CD8-positive, alpha-beta memory T cell (primary cell): ENCODE data around the gene MVK. TPM values are rescaled to one million over a fixed set of nuclear protein-coding genes. Genes with fewer than 3 reads are reported as not detected.

Source experiments
- CTCF ChIA-PET: fragments of 350-600 bp; sonication (Branson Sonifier 250); formaldehyde crosslinking; loops from one replicate; lab custom pipeline; 2021; ENCODE audit warnings: antibody characterized with exemption; lab: Charles Lee
- POLR2A ChIA-PET: fragments of 350-600 bp; sonication (Branson Sonifier 250); formaldehyde crosslinking; loops from one replicate; lab custom pipeline; 2021; ENCODE audit warnings: antibody characterized with exemption; lab: Charles Lee
- DNase-seq, 5 donors: peaks; one replicate each; pipeline versions ENCODE4 v3.0.0 to v3.0.0-alpha.2; 2020 to 2022; ENCODE audit warnings: mixed read lengths in 1 of 5
- H3K27ac ChIP-seq: one replicate; pipeline ENCODE4 v1.7.0; 2013; ENCODE audit warnings: low read depth, mild to moderate bottlenecking, low read length, moderate library complexity
- H3K27me3 ChIP-seq: 2 replicates; pipeline ENCODE4 v1.7.0; 2013; ENCODE audit warnings: low read length, mild to moderate bottlenecking; ENCODE audit not compliant: insufficient read depth, poor library complexity, severe bottlenecking
- H3K36me3 ChIP-seq: 2 replicates; pipeline ENCODE4 v1.7.0; 2013; ENCODE audit warnings: mild to moderate bottlenecking, low read length, moderate library complexity; ENCODE audit not compliant: insufficient read depth
- H3K4me1 ChIP-seq: 2 replicates; pipeline ENCODE4 v1.7.0; 2013; ENCODE audit warnings: mild to moderate bottlenecking, low read length, moderate library complexity; ENCODE audit not compliant: insufficient read depth
- H3K4me3 ChIP-seq: 2 replicates; pipeline ENCODE4 v1.7.0; 2013; ENCODE audit warnings: mild to moderate bottlenecking, low read length
- H3K9me3 ChIP-seq: 2 replicates; pipeline ENCODE4 v1.7.0; 2013; ENCODE audit warnings: mild to moderate bottlenecking, low read length
- H3K27ac Mint-ChIP-seq, 8 donors: one replicate each; pipeline ENCODE4 v1.8.0; 2020 to 2021; ENCODE audit warnings: mixed read lengths in 8 of 8, mild to moderate bottlenecking in 6 of 8, inconsistent platforms in 3 of 8, moderate library complexity in 3 of 8
- H3K27me3 Mint-ChIP-seq, 2 donors: one replicate each; pipeline ENCODE4 v1.8.0; 2020 to 2021; ENCODE audit warnings: mixed read lengths in 2 of 2, mild to moderate bottlenecking in 1 of 2, moderate library complexity in 1 of 2
- H3K36me3 Mint-ChIP-seq, 3 donors: one replicate each; pipeline ENCODE4 v1.8.0; 2020 to 2021; ENCODE audit warnings: mixed read lengths in 3 of 3, inconsistent platforms in 1 of 3, mild to moderate bottlenecking in 1 of 3
- H3K4me1 Mint-ChIP-seq, 3 donors: one replicate each; pipeline ENCODE4 v1.8.0; 2020 to 2021; ENCODE audit warnings: mixed read lengths in 3 of 3, inconsistent platforms in 1 of 3, mild to moderate bottlenecking in 1 of 3
- H3K4me3 Mint-ChIP-seq, 7 donors: one replicate each; pipeline ENCODE4 v1.8.0; 2020 to 2021; ENCODE audit warnings: mixed read lengths in 7 of 7, mild to moderate bottlenecking in 6 of 7, moderate library complexity in 4 of 7, inconsistent platforms in 2 of 7
- H3K9me3 Mint-ChIP-seq, 5 donors: one replicate each; pipeline ENCODE4 v1.8.0; 2020 to 2022; ENCODE audit warnings: mixed read lengths in 5 of 5, mild to moderate bottlenecking in 3 of 5, moderate library complexity in 2 of 5, inconsistent platforms in 1 of 5
- polyA plus RNA-seq: library from polyadenylated mRNA; unstranded; fragments of 300-500 nt; fragmentation: Illumina TruSeq; gene quantifications from one replicate; pipeline ENCODE4 v1.2.3, GENCODE V29; 2021
- total RNA-seq, 2 experiments: library from RNA; stranded (reverse); gene quantifications; one replicate each; pipeline ENCODE4 v1.2.3, GENCODE V29; 2021

MVK gene
- total and polyA plus RNA-seq, 3 experiments from 2014 or later, result 2.6 to 15.8 (median 14.2) TPM

- POLR2A ChIA-PET, result no interaction called here
- no peaks in the 10 kb centered on the region for H3K36me3 ChIP-seq
- no peak for DNase-seq
- Mint-ChIP-seq H3K27me3 (peaks cover 1 to 40% of the 10 kb centered on the region in 2 donors), H3K27ac (no peak overlapping the region), H3K36me3 (no peaks in the 10 kb centered on the region), H3K4me3 (peak overlapping the region in 1 of 7 donors; percentile 18), H3K9me3 (no peaks in the 10 kb centered on the region), H3K4me1 (peaks cover 0 to 8% (median 4%) of the 10 kb centered on the region in 3 donors)
- H3K27ac ChIP-seq, result no peak overlapping the region
- CTCF ChIA-PET, result no interaction called here
- H3K4me1 ChIP-seq, result no peaks in the 10 kb centered on the region
- H3K9me3 ChIP-seq, result no peaks in the 10 kb centered on the region
- H3K27me3 ChIP-seq, result no peaks in the 10 kb centered on the region
- no peak overlapping the region for H3K4me3 ChIP-seq
Measured at GRCh38 chr12:109621901-109622364, 48.3 kb downstream of the MVK start.

- no peaks in the 10 kb centered on the region for H3K4me1 ChIP-seq
- DNase-seq, result no peak
- H3K4me3 ChIP-seq, result no peak overlapping the region
- H3K27ac Mint-ChIP-seq, result no peak overlapping the region
- no peaks in the 10 kb centered on the region for H3K36me3 ChIP-seq
- no peaks in the 10 kb centered on the region for H3K36me3 Mint-ChIP-seq
- ChIA-PET POLR2A (no interaction called here), CTCF (no interaction called here)
- no peak overlapping the region for H3K27ac ChIP-seq
- peaks cover 15 to 53% of the 10 kb centered on the region in 2 donors for H3K27me3 Mint-ChIP-seq
- peaks cover 0 to 8% (median 4%) of the 10 kb centered on the region in 3 donors for H3K4me1 Mint-ChIP-seq
- no peaks in the 10 kb centered on the region for H3K9me3 Mint-ChIP-seq
- no peaks in the 10 kb centered on the region for H3K9me3 ChIP-seq
- no peak overlapping the region for H3K4me3 Mint-ChIP-seq
- H3K27me3 ChIP-seq, result no peaks in the 10 kb centered on the region
Measured at GRCh38 chr12:109624467-109624866, 50.9 kb downstream of the MVK start.

- no peaks in the 10 kb centered on the region for H3K36me3 ChIP-seq
- Mint-ChIP-seq H3K27me3 (peaks cover 21 to 55% of the 10 kb centered on the region in 2 donors), H3K36me3 (peaks cover 0 to 4% (median 0%) of the 10 kb centered on the region in 3 donors), H3K4me3 (no peak overlapping the region), H3K27ac (no peak overlapping the region), H3K4me1 (peaks cover 0 to 8% (median 4%) of the 10 kb centered on the region in 3 donors), H3K9me3 (no peaks in the 10 kb centered on the region)
- H3K4me3 ChIP-seq, result no peak overlapping the region
- H3K27ac ChIP-seq, result no peak overlapping the region
- no peaks in the 10 kb centered on the region for H3K9me3 ChIP-seq
- POLR2A ChIA-PET, result no interaction called here
- no peak for DNase-seq
- H3K4me1 ChIP-seq, result no peaks in the 10 kb centered on the region
- H3K27me3 ChIP-seq, result no peaks in the 10 kb centered on the region
- CTCF ChIA-PET, result no interaction called here
Measured at GRCh38 chr12:109625131-109625559, 51.6 kb downstream of the MVK start.

- H3K27me3 Mint-ChIP-seq, result peaks cover 27 to 57% of the 10 kb centered on the region in 2 donors
- H3K9me3 ChIP-seq, result no peaks in the 10 kb centered on the region
- H3K36me3 Mint-ChIP-seq, result peaks cover 0 to 7% (median 0%) of the 10 kb centered on the region in 3 donors
- H3K27me3 ChIP-seq, result no peaks in the 10 kb centered on the region
- ChIA-PET CTCF (no interaction called here), POLR2A (interaction anchor here (0.5 kb wide), 1 partner anchor 935 kb away, joined by 3 read pairs; no protein-coding TSS in a partner anchor)
- DNase-seq, result no peak
- H3K4me1 ChIP-seq, result no peaks in the 10 kb centered on the region
- no peak overlapping the region for H3K4me3 ChIP-seq
- no peak overlapping the region for H3K27ac Mint-ChIP-seq
- no peak overlapping the region for H3K27ac ChIP-seq
- no peaks in the 10 kb centered on the region for H3K9me3 Mint-ChIP-seq
- H3K36me3 ChIP-seq, result no peaks in the 10 kb centered on the region
- peaks cover 0 to 8% (median 4%) of the 10 kb centered on the region in 3 donors for H3K4me1 Mint-ChIP-seq
- H3K4me3 Mint-ChIP-seq, result no peak overlapping the region
Measured at GRCh38 chr12:109625749-109626377, 52.3 kb downstream of the MVK start.

- no peaks in the 10 kb centered on the region for H3K9me3 Mint-ChIP-seq
- Histone ChIP-seq H3K4me1 (no peaks in the 10 kb centered on the region), H3K4me3 (no peak overlapping the region), H3K9me3 (no peaks in the 10 kb centered on the region), H3K36me3 (no peaks in the 10 kb centered on the region), H3K27me3 (no peaks in the 10 kb centered on the region), H3K27ac (no peak overlapping the region)
- H3K27me3 Mint-ChIP-seq, result peaks cover 27 to 56% of the 10 kb centered on the region in 2 donors
- ChIA-PET CTCF (no interaction called here), POLR2A (no interaction called here)
- H3K4me3 Mint-ChIP-seq, result no peak overlapping the region
- H3K27ac Mint-ChIP-seq, result no peak overlapping the region
- no peak for DNase-seq
- H3K36me3 Mint-ChIP-seq, result peaks cover 0 to 7% (median 0%) of the 10 kb centered on the region in 3 donors
- H3K4me1 Mint-ChIP-seq, result peaks cover 0 to 8% (median 4%) of the 10 kb centered on the region in 3 donors
Measured at GRCh38 chr12:109626378-109627115, 53.0 kb downstream of the MVK start.

- H3K9me3 Mint-ChIP-seq, result no peaks in the 10 kb centered on the region
- Histone ChIP-seq H3K27me3 (no peaks in the 10 kb centered on the region), H3K27ac (no peak overlapping the region), H3K9me3 (no peaks in the 10 kb centered on the region), H3K36me3 (no peaks in the 10 kb centered on the region), H3K4me3 (no peak overlapping the region), H3K4me1 (no peaks in the 10 kb centered on the region)
- ChIA-PET POLR2A (no interaction called here), CTCF (no interaction called here)
- peaks cover 0 to 7% (median 0%) of the 10 kb centered on the region in 3 donors for H3K36me3 Mint-ChIP-seq
- H3K4me1 Mint-ChIP-seq, result no peaks in the 10 kb centered on the region
- no peak overlapping the region for H3K27ac Mint-ChIP-seq
- peaks cover 27 to 55% of the 10 kb centered on the region in 2 donors for H3K27me3 Mint-ChIP-seq
- no peak for DNase-seq
- no peak overlapping the region for H3K4me3 Mint-ChIP-seq
Measured at GRCh38 chr12:109627633-109628032, 54.0 kb downstream of the MVK start.

GRCh38 chr12:109630107-109630506, 56.5 kb downstream of the MVK start:
- Mint-ChIP-seq H3K36me3 (peaks cover 0 to 7% (median 0%) of the 10 kb centered on the region in 3 donors), H3K9me3 (no peaks in the 10 kb centered on the region), H3K4me3 (no peak overlapping the region), H3K27me3 (peaks cover 31 to 47% of the 10 kb centered on the region in 2 donors), H3K4me1 (no peaks in the 10 kb centered on the region), H3K27ac (no peak overlapping the region)
- Histone ChIP-seq H3K36me3 (no peaks in the 10 kb centered on the region), H3K4me1 (no peaks in the 10 kb centered on the region), H3K4me3 (no peak overlapping the region), H3K9me3 (no peaks in the 10 kb centered on the region), H3K27me3 (no peaks in the 10 kb centered on the region), H3K27ac (no peak overlapping the region)
- no peak for DNase-seq
- POLR2A ChIA-PET, result no interaction called here
- CTCF ChIA-PET, result no interaction called here

GRCh38 chr12:109630815-109631214, 57.2 kb downstream of the MVK start:
- CTCF ChIA-PET, result no interaction called here
- DNase-seq, result no peak

More at GRCh38 chr12:109630815-109631214, 57.2 kb downstream of the MVK start:
- Mint-ChIP-seq H3K4me3 (no peak overlapping the region), H3K9me3 (no peaks in the 10 kb centered on the region), H3K27me3 (peaks cover 31 to 45% of the 10 kb centered on the region in 2 donors), H3K4me1 (no peaks in the 10 kb centered on the region), H3K36me3 (peaks cover 0 to 7% (median 0%) of the 10 kb centered on the region in 3 donors), H3K27ac (peak overlapping the region in 1 of 8 donors; percentile 77)
- no peaks in the 10 kb centered on the region for H3K27me3 ChIP-seq
- POLR2A ChIA-PET, result no interaction called here
- H3K36me3 ChIP-seq, result no peaks in the 10 kb centered on the region
- H3K4me1 ChIP-seq, result no peaks in the 10 kb centered on the region
- no peak overlapping the region for H3K4me3 ChIP-seq
- H3K27ac ChIP-seq, result no peak overlapping the region
- H3K9me3 ChIP-seq, result no peaks in the 10 kb centered on the region
